Right renal cortex interstitium (tissue), 3 donors: ENCODE data around the gene XAGE1A. TPM values are rescaled to one million over a fixed set of nuclear protein-coding genes. Genes with fewer than 3 reads are reported as not detected.
"Not testable (repeated sequence)": the region's sequence is repeated elsewhere in the genome, so short reads cannot be mapped to it uniquely, and the experiment has no call there.

Experiments
- DNase-seq, 3 donors: peaks; one replicate each; pipeline ENCODE4 v3.0.0-alpha.2; 2013; ENCODE audit warnings: low read depth in 3 of 3, low spot score in 2 of 3
- polyA plus RNA-seq, 3 donors: library from polyadenylated mRNA; unstranded; fragments of 120-200 nt; gene quantifications; one replicate each; pipeline ENCODE4 v1.2.1, GENCODE V29; 2013; ENCODE audit not compliant: insufficient read length in 3 of 3

The XAGE1A gene
- polyA plus RNA-seq = not detected

- DNase-seq = not testable (repeated sequence)
Measured at GRCh38 chrX:52495545-52496418, at the start of gene XAGE1A. Gene XAGE1A, plus strand, starts transcription at chrX:52495808. Its CDS starts 1,554 bp downstream, at chrX:52497362.

- DNase-seq = not testable (repeated sequence)
Measured at GRCh38 chrX:52452031-52452430, 43.6 kb upstream of the XAGE1A start.

DNA sequence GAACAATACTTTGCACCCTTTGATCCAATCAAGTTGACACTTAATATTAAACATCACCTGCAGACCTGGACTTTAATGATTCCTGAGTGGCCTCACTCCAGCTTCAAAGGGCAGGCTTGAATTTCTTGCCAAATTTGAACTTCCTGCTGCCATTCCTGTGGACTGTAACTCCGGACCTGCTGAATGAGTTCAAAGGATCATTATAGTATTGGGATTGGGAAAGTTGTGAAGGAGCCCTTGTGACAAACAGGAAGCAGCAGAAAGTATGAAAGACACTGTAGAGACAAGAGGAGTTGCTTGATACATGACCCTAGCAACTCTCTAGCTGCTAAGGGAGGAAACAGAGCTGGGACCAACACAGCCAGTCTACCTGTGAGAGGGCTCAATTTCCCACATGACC is 24.3 kb upstream of the XAGE1A start:
- not testable (repeated sequence) for DNase-seq

- DNase-seq = not testable (repeated sequence)
Measured at GRCh38 chrX:52496419-52496772, 788 bp downstream of the XAGE1A start.

DNA sequence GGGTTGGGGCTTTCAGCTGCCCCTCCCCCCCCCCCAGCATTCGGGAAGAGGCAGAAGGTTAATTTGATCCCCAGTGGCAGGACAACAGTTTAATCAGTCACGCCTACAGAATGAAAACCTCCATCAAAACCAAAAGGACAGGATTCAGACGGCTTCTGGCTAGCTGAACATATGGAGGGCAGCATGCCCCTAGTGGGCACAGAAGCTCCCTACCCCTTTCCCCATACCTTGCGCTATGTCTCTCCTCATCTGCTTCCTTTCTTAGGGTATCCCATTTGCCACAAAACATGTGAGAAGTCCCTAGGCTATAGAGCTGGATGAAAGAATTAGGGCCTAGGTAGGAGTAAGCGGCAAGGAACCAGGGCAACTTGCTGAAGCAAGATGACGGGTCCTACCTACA is 5.8 kb downstream of the XAGE1A start:
- not testable (repeated sequence) for DNase-seq

DNA sequence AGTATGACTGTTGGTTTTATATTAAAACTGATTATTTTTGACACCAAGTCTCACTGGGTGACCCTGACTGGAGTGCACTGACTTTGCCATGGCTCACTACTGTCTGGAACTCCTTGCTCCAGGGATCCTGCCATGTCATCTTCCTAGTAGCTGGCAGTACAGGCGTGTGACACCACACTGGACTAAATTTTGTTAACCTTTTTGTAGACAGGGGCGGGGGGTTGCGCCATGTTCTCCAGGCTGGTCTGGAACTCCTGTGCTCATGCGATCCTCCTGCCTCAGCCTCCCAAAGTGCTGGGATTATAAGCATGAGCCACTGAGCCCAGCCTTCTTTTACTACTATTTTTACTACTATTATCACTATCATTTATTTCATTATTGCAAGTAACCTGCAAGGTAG is 8.9 kb downstream of the XAGE1A start:
- no peak for DNase-seq

- no peak for DNase-seq
Measured at GRCh38 chrX:52507331-52507730, 11.7 kb downstream of the XAGE1A start.

DNA sequence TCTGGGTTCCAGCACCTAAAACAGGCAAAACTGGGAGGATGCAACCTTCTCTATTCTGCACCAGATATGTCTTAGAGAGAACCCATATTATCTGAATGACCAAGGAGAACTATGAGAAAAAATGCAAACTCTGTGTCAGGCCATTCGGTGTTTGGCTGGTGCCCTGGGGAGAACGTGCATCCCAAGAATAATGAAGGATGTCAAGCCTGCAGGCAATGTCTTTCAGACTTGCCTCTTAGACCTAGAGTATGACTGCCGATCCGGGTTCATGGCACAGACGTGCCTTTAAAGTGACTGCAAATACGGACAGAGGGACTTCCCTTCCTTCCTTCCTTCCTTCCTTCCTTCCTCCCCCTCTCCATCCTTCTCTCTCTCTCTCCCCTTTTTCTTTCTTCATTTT is 14.3 kb downstream of the XAGE1A start:
- DNase-seq = no peak

GRCh38 chrX:52511126-52511525 is 15.5 kb downstream of the XAGE1A start:
- not testable (repeated sequence) for DNase-seq

DNA sequence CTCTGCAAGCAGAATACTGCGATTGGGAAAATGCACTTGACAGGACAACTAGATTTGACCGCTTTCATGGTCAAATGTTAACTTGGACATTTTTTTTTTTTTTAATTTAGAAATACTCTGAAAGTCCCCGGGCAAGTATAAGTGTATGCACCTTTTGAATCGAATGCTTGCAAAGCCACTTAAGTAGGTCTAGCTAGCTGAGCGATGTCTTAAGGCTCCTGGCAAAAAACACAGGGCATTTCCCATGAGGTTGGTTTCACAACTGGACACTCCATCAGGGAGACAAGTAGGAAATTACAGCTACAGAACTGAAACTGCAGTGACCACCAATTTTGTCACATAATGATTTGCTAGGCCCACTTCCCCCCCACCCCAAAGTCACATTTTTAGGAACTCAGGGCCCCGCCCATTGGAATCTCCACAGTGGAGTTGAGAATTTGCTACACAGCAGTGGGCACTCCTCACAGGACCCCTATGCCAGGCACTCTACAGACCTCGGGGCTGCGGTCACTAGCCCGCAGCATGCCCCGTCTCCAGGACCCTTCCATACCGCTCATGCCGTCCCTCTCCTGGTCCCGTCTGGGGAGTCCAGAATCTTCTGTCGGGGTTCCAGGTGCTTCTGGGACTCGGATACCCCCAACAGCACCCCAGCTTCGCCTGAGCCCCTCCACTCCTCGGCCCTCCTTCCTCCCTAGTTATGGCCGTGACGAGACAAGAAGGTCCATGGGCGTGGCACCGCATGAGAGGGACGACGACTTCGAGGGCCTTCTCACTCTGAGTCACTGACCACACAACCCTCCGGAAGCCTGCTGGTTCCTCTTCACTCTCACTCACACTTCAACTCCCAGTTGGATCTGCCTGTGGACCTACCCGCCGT is 20.7 kb downstream of the XAGE1A start:
- not testable (repeated sequence) for DNase-seq

DNA sequence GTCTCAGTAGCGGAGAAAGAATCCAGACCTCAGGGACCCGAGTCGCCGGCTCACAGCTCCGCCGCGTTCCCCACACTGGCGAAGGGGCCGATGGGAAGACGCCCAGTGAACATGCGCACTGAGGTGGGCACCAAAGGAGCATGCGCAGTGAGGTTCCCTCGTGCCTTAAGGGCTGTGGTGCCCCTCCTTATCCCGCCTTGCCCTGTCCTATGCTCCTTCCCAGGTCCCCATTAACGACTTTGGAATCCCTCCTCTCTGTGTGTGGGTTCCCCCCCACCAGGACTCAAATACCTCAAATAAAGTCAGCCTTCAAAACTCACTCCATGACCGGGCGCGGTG is 21.3 kb downstream of the XAGE1A start, which contains the start of gene XAGE1B:
Gene XAGE1B, minus strand, starts transcription at position 77 of the 339 bp plus-strand sequence. CDS start 1,536 bp downstream, outside the sequence.
- DNase-seq = not testable (repeated sequence)

GRCh38 chrX:52541051-52541450 is 45.4 kb downstream of the XAGE1A start:
- DNase-seq = not testable (repeated sequence)

DNA sequence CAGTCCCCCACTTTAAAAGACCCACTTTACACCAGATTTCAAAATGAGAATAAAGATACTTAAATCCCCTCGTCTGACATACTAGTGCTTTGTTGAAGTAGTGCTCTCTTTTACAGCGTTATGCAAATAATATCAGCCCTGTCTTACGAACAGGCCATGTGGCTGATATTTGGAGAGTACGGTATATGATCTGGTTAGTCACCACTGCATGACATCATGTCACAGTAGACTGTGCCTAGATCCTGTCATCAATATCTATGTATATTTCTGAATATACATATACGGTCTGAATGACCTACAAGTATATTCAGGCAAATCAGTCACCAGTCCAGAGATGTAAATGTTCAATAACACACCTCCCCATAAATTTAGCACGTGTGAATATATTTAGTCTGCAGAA is 46.7 kb downstream of the XAGE1A start:
- DNase-seq = no peak

- DNase-seq = no peak
Measured at GRCh38 chrX:52544147-52544840, 48.7 kb downstream of the XAGE1A start.

DNA sequence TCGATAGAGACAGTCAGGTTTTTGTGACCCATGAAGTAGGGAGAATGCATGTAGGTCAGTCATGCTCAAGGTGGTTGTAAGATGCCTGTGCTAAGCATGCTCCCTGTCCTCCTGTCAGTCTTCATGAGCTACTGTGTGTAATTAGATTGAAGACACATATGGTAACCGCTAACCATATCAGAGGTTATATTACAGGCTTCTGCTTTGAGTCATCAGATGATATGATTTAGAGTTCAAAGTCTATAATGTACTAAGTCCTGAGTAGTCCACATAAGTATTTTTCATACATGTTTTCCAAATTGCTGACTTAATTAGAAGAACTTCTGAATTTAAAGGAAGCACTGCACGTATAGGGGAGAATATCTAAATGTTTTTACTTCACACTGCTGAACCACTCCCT is 53.2 kb downstream of the XAGE1A start:
- not testable (repeated sequence) for DNase-seq

Other genes starting within 250 kb of the XAGE1A start
- under 1 TPM in 2 of 3 donors, not detected in 1; 0.19 to 0.42 TPM for gene XAGE2, start 126.8 kb upstream of the XAGE1A start, polyA plus RNA-seq
- gene XAGE1B, start 21.3 kb downstream of the XAGE1A start, polyA plus RNA-seq = not detected
- gene SSX7, start 159.1 kb downstream of the XAGE1A start, polyA plus RNA-seq = not detected
- not detected for gene SSX2, start 211.4 kb downstream of the XAGE1A start, polyA plus RNA-seq